ENCODE results near the gene FNDC3B.

The FNDC3B gene

DNA sequence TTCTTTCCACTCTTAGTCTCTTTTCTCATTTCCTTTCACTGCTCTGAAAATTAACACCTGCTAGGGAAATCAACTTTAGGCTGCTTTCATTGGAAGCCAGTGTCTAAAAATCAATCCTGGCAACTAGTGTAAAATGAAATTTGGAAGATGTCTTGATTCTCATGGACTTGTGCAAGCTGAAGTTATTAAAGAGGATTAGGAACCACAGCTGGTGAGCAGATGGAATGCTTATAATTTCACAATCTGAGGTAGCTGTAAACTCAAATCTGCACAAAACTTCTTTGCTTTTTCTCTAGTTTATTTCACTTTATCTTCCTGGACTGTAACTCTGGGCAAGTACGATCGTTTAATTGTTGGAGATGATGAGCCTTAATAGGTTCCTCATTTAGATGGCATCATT is 233.3 kb downstream of the FNDC3B start:
- Histone ChIP-seq H3K9me3 (replicated peaks; ENCODE audit: insufficient read depth, low read length) (no peaks in the 10 kb centered on the region), H3K4me1 (ENCODE audit: low read length) (peaks cover 50% of the 10 kb centered on the region), H3K27ac (ENCODE audit: low read length) (no peak overlapping the region), H4K20me1 (ENCODE audit: insufficient read depth, low read length) (no peaks in the 10 kb centered on the region), H3K4me2 (ENCODE audit: low read depth, low read length) (no peak overlapping the region), H3K36me3 (replicated peaks; ENCODE audit: insufficient read depth, low read length) (no peaks in the 10 kb centered on the region), H3K9ac (ENCODE audit: low read length) (no peak overlapping the region), H3K9me2 (replicated peaks; ENCODE audit: insufficient read depth, low read length) (no peaks in the 10 kb centered on the region), H2AFZ (ENCODE audit: low read length) (no peak overlapping the region), H3K27me3 (replicated peaks; ENCODE audit: insufficient read depth, low read length) (no peaks in the 10 kb centered on the region), H3K4me3 (ENCODE audit: low read length) (no peak overlapping the region), H3K79me2 (ENCODE audit: low read length) (peaks cover 68% of the 10 kb centered on the region), H3F3A (ENCODE audit: insufficient read depth, low read length) (peaks cover 14% of the 10 kb centered on the region)
- DNase-seq, result no peak
- TF ChIP-seq, protein P1, sequence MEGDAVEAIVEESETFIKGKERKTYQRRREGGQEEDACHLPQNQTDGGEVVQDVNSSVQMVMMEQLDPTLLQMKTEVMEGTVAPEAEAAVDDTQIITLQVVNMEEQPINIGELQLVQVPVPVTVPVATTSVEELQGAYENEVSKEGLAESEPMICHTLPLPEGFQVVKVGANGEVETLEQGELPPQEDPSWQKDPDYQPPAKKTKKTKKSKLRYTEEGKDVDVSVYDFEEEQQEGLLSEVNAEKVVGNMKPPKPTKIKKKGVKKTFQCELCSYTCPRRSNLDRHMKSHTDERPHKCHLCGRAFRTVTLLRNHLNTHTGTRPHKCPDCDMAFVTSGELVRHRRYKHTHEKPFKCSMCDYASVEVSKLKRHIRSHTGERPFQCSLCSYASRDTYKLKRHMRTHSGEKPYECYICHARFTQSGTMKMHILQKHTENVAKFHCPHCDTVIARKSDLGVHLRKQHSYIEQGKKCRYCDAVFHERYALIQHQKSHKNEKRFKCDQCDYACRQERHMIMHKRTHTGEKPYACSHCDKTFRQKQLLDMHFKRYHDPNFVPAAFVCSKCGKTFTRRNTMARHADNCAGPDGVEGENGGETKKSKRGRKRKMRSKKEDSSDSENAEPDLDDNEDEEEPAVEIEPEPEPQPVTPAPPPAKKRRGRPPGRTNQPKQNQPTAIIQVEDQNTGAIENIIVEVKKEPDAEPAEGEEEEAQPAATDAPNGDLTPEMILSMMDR (IDR thresholded peaks at IDR 0.05; ENCODE audit: low read length), result no peak

DNA sequence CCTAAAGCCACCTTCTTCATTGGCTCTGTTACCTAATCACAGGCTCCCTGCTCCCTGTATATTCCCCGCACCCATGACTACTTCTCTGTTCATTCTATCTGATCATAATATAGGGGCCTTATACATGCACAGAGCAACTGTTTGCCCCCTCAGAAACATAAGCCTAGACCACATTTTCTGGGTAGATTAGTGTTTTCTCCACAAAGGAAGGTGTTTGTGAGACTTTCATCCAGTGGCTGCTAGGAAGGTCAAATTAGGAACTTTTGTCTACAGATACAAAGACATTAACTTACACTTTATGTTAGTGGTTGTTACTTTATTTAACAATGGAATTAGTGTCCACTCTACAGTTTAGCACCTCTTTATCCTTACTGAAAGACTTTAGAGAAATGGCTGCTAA is 234.0 kb downstream of the FNDC3B start:
- no peak overlapping the region for H2AFZ ChIP-seq (ENCODE audit: low read length)
- H3K36me3 ChIP-seq (replicated peaks; ENCODE audit: insufficient read depth, low read length), result no peaks in the 10 kb centered on the region
- TF ChIP-seq, protein P1 (IDR thresholded peaks at IDR 0.05; ENCODE audit: low read length), result no peak
- TF ChIP-seq EZH2phosphoT487 (IDR thresholded peaks at IDR 0.05; ENCODE audit: low read length) (no peak), EZH2 (optimal IDR thresholded peaks at IDR 0.05; ENCODE audit: low read depth, low read length) (no peak)
- peaks cover 50% of the 10 kb centered on the region for H3K4me1 ChIP-seq (ENCODE audit: low read length)
- H4K20me1 ChIP-seq (ENCODE audit: insufficient read depth, low read length), result no peaks in the 10 kb centered on the region
- H3K27ac ChIP-seq (ENCODE audit: low read length), result no peak overlapping the region
- H3K27me3 ChIP-seq (replicated peaks; ENCODE audit: insufficient read depth, low read length), result no peaks in the 10 kb centered on the region
- no peak overlapping the region for H3K4me2 ChIP-seq (ENCODE audit: low read depth, low read length)
- no peaks in the 10 kb centered on the region for H3K9me3 ChIP-seq (replicated peaks; ENCODE audit: insufficient read depth, low read length)
- H3K4me3 ChIP-seq (ENCODE audit: low read length), result no peak overlapping the region
- H3K9me2 ChIP-seq (replicated peaks; ENCODE audit: insufficient read depth, low read length), result no peaks in the 10 kb centered on the region
- H3K9ac ChIP-seq (ENCODE audit: low read length), result no peak overlapping the region
- peaks cover 14% of the 10 kb centered on the region for H3F3A ChIP-seq (ENCODE audit: insufficient read depth, low read length)
- H3K79me2 ChIP-seq (ENCODE audit: low read length), result peaks cover 73% of the 10 kb centered on the region
- DNase-seq, result no peak

DNA sequence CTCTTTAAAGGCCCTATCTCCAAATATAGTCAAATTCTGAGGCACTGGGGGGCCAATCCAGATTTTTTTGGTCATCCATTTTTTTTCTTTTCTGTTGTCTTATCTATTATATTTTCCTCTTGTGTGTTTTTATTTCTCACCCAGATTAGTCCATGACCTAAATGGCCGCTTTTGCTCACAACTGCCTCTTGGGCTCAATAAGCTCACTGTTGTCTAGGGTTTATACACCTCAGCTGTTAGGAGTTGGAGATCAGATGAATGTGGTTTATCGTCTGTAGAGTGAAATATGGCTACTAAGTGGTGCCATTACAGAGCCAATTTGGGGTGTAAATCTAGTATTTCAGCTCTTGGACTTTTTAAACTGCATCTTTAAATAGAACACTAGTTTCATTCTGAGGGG is 235.5 kb downstream of the FNDC3B start:
- Histone ChIP-seq H2AFZ (ENCODE audit: low read length) (no peak overlapping the region), H3K4me2 (ENCODE audit: low read depth, low read length) (no peak overlapping the region), H3K4me3 (ENCODE audit: low read length) (no peak overlapping the region), H3K27ac (ENCODE audit: low read length) (no peak overlapping the region), H3K9ac (ENCODE audit: low read length) (no peak overlapping the region), H3K36me3 (replicated peaks; ENCODE audit: insufficient read depth, low read length) (no peaks in the 10 kb centered on the region), H3K79me2 (ENCODE audit: low read length) (peaks cover 74% of the 10 kb centered on the region), H3K9me2 (replicated peaks; ENCODE audit: insufficient read depth, low read length) (no peaks in the 10 kb centered on the region), H3K4me1 (ENCODE audit: low read length) (peaks cover 49% of the 10 kb centered on the region), H3K9me3 (replicated peaks; ENCODE audit: insufficient read depth, low read length) (no peaks in the 10 kb centered on the region), H3K27me3 (replicated peaks; ENCODE audit: insufficient read depth, low read length) (no peaks in the 10 kb centered on the region), H3F3A (ENCODE audit: insufficient read depth, low read length) (peaks cover 16% of the 10 kb centered on the region), H4K20me1 (ENCODE audit: insufficient read depth, low read length) (no peaks in the 10 kb centered on the region)
- TF ChIP-seq EZH2phosphoT487 (IDR thresholded peaks at IDR 0.05; ENCODE audit: low read length) (no peak), EZH2 (optimal IDR thresholded peaks at IDR 0.05; ENCODE audit: low read depth, low read length) (no peak)
- TF ChIP-seq, protein P1 (IDR thresholded peaks at IDR 0.05; ENCODE audit: low read length), result no peak
- DNase-seq, result no peak
